Left renal pelvis (tissue), 4 donors: ENCODE data around the gene IFT122. TPM values are rescaled to one million over a fixed set of nuclear protein-coding genes. Genes with fewer than 3 reads are reported as not detected.
A peak's percentile ranks its signal among the peaks of the same experiment; 100 is the strongest.

Experiments used
- DNase-seq, 4 donors: peaks; one replicate each; pipeline ENCODE4 v3.0.0-alpha.2; 2013; ENCODE audit warnings: low read depth in 4 of 4, low spot score in 3 of 4
- polyA plus RNA-seq, 4 donors: library from polyadenylated mRNA; unstranded; fragments of 120-200 nt; gene quantifications; one replicate each; pipeline ENCODE4 v1.2.1, GENCODE V29; 2013; ENCODE audit not compliant: insufficient read length in 4 of 4

IFT122 gene
- polyA plus RNA-seq, 4 donors: 27.9 to 62.2 (median 55.3) TPM

DNA sequence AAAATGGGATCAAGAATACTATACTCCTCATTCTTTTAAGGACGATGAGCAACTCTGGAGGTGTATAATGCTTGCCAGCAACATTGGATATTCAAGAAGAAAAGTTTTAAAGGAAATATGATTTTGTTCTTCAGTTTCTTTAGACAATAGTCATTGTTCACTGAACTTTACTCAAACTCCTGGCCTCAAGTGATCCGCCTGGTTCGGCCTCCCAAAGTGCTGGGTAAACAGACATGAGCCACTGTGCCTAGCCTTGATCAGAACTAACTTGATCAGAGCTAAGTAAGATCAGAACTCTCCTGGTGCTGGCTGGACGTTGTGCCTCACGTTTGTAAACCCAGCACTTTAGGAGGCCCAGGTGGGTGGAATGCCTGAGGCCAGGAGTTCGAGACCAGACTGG lies 24.2 kb upstream of the IFT122 start:
- no peak for DNase-seq

DNA sequence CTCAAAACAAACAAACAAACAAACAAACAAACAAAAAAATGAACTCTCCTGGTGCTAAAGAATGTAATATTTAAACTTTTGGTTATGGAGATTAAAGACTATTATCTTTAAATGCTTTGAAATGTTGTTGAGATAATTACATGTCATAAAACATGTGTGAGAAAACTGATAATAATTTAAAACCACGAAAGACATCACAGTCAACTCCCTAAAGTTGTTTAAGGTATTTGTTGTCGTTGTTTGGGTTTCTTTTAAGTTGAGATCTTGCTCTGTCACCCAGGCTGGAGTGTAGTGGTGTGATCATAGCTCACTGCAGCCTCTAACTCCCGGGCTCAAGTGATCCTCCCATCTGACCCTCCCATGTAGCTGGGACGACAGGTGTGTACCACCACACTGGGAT lies 23.6 kb upstream of the IFT122 start:
- no peak for DNase-seq

GRCh38 chr3:129417326-129417725 lies 22.7 kb upstream of the IFT122 start:
- DNase-seq: peak in 1 of 4 donors; percentile 60

- no peak for DNase-seq
Observed at GRCh38 chr3:129418041-129418973, 21.7 kb upstream of the IFT122 start.

DNA sequence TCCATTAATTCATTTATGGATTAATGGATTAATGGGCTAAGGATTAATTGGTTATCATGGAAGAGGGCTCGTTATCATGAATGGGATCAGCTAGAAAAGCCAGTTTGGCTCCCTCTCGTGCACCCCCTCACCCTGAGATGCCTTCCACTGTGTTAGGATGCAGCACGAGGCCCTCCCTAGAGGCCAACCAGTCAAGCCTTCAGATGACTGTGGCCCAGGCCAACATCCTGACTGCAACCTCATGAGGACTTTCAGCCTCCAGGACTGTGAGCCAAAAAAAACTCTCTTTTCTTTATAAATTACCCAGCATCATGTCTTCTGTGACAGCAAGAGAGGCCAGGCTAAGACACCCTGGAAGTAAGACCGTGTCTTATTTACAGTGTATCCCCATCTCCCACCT lies 20.5 kb upstream of the IFT122 start:
- no peak for DNase-seq

DNA sequence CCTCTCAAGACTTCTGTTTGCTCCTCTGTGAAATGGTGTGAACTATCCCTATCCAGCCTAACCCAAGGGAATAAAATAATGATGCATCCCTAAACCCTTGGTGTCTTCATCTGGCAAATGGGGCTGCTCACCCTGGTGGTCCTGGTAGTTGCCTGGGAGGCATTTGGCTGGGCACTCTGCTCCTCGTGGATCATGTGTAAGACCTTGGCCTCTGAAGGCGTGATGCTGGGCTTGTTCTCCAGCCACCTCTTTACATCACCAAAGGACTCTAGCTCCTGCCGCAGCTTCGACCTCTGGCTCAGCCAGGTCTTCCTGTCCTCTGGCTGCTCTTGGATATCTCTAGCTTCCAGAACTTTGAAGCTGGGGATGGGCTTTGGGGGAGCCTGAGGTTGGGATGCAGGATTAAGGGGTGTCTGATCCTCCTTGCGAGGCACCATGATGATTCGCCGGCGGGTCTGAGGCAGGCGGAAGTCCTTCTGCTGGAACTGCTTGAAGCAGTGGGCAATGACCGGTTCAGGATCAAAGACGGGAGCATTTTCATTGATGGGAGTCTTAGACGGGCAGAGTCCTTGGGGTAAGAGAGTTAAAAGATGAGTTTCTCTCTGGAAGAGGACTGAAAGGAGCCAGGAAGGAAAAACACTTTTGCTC lies 18.7 kb upstream of the IFT122 start:
- DNase-seq: no peak

DNA sequence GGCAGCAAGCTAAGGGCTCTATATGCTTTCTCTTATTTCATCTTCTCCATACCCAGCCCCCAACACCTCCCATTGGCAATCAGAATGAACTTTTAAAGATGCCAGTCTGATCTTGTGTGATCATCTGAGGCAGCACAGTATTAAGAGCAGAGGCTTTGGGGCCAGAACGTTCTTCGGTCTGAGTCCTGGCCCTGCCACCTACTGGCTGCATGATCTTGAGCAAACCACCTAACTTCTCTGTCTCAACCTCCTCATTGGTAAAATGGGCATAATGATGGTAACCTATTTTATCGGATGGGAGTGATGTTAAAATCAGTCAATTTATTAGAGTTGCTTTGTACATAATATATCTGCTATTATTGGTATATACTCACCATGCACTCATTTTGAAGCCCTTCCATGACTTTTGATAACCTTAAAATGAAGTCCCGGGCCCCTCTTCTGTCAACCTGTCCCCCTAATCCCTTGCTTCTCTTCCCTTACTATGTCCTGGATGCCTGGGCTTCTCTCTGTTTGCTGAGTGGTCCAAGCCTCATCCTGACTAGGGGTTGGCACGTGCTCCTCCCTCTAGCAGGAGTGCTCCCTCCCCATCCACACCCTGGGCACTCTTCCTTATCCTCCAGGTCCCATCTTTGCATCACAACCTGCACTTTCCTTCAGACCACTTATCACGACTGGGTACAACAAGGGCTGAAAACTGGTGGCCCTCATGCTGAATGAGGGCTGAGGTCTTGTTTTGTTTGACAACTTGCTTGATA lies 17.9 kb upstream of the IFT122 start:
- no peak for DNase-seq

- no peak for DNase-seq
Observed at GRCh38 chr3:129422897-129423296, 17.1 kb upstream of the IFT122 start.

GRCh38 chr3:129424185-129424841 lies 15.7 kb upstream of the IFT122 start:
- DNase-seq: no peak

DNA sequence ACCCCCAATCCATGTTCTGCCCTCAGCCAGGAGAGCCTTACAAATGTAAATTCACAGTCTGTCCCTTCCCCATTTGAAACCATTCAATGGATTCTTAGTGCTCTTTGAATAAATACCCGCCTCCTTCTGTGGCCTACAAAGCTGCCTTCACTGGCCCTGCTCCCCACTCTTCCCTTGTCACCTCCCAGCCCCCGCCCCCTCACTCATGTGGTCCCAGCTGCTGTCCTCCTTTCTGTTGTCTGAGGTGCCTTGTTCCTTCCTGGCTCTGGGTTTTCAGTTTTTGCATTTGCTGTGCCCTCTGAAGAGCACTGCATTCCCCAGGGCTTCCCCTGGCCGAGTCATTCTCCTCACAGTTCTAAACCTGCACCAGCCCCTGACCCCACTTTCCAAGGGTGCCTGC lies 14.8 kb upstream of the IFT122 start:
- no peak for DNase-seq

DNA sequence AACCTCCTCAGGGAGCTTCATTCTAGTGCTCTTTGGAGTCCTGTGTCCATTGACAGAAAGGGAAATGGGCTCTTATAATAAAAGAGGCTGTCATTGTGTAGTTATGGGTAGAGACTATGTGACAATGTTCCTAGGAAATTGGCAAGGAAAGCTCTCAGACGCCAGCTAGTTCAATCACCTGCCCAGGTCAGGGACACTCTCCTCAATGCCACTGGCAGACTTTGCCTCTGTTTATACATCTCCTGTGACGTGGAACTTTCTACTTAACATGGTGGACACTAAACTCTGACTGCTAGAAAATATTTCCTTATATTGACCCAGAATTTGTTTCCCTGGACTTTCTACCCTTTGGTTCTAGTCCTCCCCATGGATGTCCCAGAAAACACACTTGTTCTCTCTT lies 14.4 kb upstream of the IFT122 start:
- no peak for DNase-seq

DNA sequence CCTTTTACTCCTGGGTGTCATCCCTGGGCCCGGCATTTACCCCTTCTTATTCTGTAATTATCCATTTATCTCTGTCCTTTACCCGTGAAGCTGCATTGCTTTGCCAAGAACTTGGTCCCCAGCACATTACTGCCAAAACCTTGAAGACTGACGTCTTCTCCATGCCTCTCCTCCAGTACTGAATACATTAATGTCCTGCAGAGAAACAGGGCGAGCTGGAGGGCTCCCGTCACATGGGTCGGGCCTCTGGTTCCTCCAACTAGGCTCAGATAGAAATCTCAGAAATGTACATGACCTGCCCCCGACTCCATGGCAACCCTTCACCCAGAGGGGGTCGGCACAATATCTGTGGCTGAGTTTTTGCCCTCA lies 12.0 kb upstream of the IFT122 start:
- no peak for DNase-seq

GRCh38 chr3:129428376-129429079 lies 11.5 kb upstream of the IFT122 start, which contains the start of gene EFCAB12:
EFCAB12 (minus strand) TSS chr3:129428636; CDS start chr3:129428488, 148 bp downstream.
- peak in 3 of 4 donors; percentile 74 to 82 (median 82) for DNase-seq

DNA sequence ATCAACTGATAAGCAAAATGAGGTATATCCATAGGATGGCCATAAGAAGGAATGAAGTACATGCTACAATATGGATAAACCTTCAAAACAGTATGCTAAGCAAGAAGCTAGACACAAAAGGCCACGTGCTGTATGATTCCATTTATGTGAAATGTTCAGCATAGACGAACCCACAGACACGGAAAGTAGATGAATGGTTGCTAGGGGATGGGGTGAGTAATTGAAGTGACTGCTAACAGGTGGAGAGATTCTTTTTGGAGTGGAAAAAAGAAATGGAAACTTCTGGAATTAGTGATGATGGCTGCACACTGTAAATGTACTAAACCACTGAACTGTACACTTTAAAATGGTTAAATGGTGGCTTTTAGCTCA lies 11.0 kb upstream of the IFT122 start:
- no peak for DNase-seq

- no peak for DNase-seq
Observed at GRCh38 chr3:129429602-129430001, 10.4 kb upstream of the IFT122 start.

- DNase-seq: no peak
Observed at GRCh38 chr3:129432036-129432435, 8.0 kb upstream of the IFT122 start.

DNA sequence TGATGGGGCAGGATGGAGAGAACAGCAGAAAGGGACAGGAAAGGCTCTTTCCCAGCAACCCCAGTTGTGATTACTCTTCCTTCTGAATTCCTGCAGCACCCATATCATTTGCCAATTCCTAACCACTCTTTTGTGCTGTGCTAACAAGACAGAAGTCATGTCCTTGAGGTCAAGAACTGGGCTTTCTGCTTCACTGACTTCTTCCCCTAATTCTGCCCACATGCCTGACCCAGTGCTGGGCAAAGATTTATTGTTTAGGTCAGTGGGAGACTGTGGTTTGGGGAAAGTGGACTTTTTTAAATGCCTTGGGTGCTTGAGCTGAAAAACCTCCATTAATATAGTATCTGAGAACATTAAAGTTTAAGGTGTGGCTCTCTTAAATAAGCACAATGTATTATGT lies 7.4 kb upstream of the IFT122 start:
- no peak for DNase-seq

DNA sequence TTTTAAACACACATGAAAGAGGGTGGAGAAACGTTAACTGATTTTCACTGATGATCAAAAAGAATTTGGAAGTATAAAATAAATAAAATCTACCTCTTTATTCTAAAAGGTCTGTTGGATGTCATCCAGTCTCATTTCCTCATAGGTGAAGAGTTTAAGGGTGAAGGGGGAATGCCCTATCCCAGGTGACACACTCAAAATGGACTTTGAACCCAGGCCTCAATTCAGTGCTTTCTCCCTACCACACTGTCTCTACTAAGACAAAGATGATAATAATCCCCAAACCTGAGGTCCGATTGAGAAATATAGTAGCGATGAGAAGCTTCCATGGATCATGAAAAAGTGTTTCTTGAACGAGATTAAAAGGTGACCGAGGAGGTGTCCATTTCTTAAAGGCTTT lies 6.5 kb upstream of the IFT122 start:
- no peak for DNase-seq

GRCh38 chr3:129434140-129434539 lies 5.9 kb upstream of the IFT122 start:
- no peak for DNase-seq

GRCh38 chr3:129435367-129435766 lies 4.7 kb upstream of the IFT122 start:
- no peak for DNase-seq
